ENCODE measurements around the gene P4HA1.

- TF ChIP-seq EZH2 (IDR thresholded peaks at IDR 0.05; ENCODE audit: borderline replicate concordance, low read depth, low read length, severe bottlenecking) (no peak), POLR2A (IDR thresholded peaks at IDR 0.05; ENCODE audit: low read depth, low read length) (no peak), POLR2AphosphoS5 (IDR thresholded peaks at IDR 0.05; ENCODE audit: insufficient read depth, low read depth, low read length) (no peak)
- TF ChIP-seq, protein P1, sequence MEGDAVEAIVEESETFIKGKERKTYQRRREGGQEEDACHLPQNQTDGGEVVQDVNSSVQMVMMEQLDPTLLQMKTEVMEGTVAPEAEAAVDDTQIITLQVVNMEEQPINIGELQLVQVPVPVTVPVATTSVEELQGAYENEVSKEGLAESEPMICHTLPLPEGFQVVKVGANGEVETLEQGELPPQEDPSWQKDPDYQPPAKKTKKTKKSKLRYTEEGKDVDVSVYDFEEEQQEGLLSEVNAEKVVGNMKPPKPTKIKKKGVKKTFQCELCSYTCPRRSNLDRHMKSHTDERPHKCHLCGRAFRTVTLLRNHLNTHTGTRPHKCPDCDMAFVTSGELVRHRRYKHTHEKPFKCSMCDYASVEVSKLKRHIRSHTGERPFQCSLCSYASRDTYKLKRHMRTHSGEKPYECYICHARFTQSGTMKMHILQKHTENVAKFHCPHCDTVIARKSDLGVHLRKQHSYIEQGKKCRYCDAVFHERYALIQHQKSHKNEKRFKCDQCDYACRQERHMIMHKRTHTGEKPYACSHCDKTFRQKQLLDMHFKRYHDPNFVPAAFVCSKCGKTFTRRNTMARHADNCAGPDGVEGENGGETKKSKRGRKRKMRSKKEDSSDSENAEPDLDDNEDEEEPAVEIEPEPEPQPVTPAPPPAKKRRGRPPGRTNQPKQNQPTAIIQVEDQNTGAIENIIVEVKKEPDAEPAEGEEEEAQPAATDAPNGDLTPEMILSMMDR (IDR thresholded peaks at IDR 0.05; ENCODE audit: extremely low read depth in 1 of 2, insufficient read depth in 1 of 2, low read depth in 1 of 2, low read length in 2 of 2) = no peak
Observed at GRCh38 chr10:72980348-72980747, 116.3 kb downstream of the P4HA1 start.

All from endothelial cell of umbilical vein (primary cell).